HCT116 (cell line): ENCODE results near the gene LRCH1. TPM values are rescaled to one million over a fixed set of nuclear protein-coding genes. Genes with fewer than 3 reads are reported as not detected.

Experiments used
- ATAC-seq: fragments of 200-7000 bp; cut with Tn5 transposase; 2 replicates; pipeline ENCODE4 v1.9.1; 2020; ENCODE audit warnings: mild to moderate bottlenecking, moderate library complexity
- BruUV-seq: library from RNA; stranded (reverse); fragments of 400-500 nt; replicated peaks from 2 replicates; lab custom pipeline; 2021; lab: Mats Ljungman, UMichigan
- CTCF ChIA-PET: fragments of 300-600 bp; sonication (Branson Sonifier 250); formaldehyde crosslinking; loops from one replicate; lab custom pipeline; 2021; ENCODE audit warnings: antibody characterized with exemption; lab: Charles Lee
- POLR2A ChIA-PET: fragments of 300-600, 350-600 bp; sonication (Branson Sonifier 250); formaldehyde crosslinking; loops from one replicate; lab custom pipeline; 2021; ENCODE audit warnings: antibody characterized with exemption; lab: Charles Lee
- RAD21 ChIA-PET, 2 experiments: fragments of 300-600 bp; sonication (Branson Sonifier 250); formaldehyde crosslinking; loops; one replicate each; lab custom pipeline; 2023; ENCODE audit warnings: low total read pairs in 2 of 2; ENCODE audit not compliant: uncharacterized antibody in 2 of 2, unreplicated experiment in 2 of 2, low non-redundant PET in 1 of 2; lab: Charles Lee
- DNase-seq: peaks from one replicate; pipeline ENCODE4 v3.0.0-alpha.2; 2010; ENCODE audit warnings: low read depth, low spot score
- H2AFZ ChIP-seq: fragments of 200-600 bp; shearing (Covaris generic), sonication (generic); 2 replicates; pipeline ENCODE4 v1.6.1; 2017; ENCODE audit warnings: low read depth, mixed run types, mixed read lengths, antibody characterized with exemption, low read length; ENCODE audit not compliant: poor library complexity, severe bottlenecking
- H3K27ac ChIP-seq: 2 replicates; pipeline ENCODE4 v1.5.1; 2012; ENCODE audit warnings: low read depth, low read length
- H3K27me3 ChIP-seq: fragments of 200-600 bp; sonication (generic); 2 replicates; pipeline ENCODE4 v1.6.1; 2016; ENCODE audit warnings: mixed run types, low read length, mixed read lengths; ENCODE audit not compliant: insufficient read depth
- H3K36me3 ChIP-seq, 2 experiments: fragments of 200-500 bp in 1 of 2; fragments of 200-600 bp in 1 of 2; sonication (Bioruptor generic) in 1 of 2; sonication (generic) in 1 of 2; 2 replicates each; pipeline versions ENCODE4 v1.5.1 to v1.6.1; 2014 to 2016; ENCODE audit warnings: low read length in 2 of 2, inconsistent platforms in 1 of 2, mixed read lengths in 1 of 2, mixed run types in 1 of 2; ENCODE audit not compliant: insufficient read depth in 2 of 2, control insufficient read depth in 1 of 2
- H3K4me1 ChIP-seq, 2 experiments: fragments of 200-600 bp in 1 of 2; sonication (generic) in 1 of 2; 2 replicates each; pipeline versions ENCODE4 v1.5.1 to v1.6.1; 2012 to 2017; ENCODE audit warnings: low read length in 2 of 2, inconsistent platforms in 1 of 2, mild to moderate bottlenecking in 1 of 2, mixed read lengths in 1 of 2, mixed run types in 1 of 2, moderate library complexity in 1 of 2; ENCODE audit not compliant: insufficient read depth in 2 of 2, control insufficient read depth in 1 of 2
- H3K4me2 ChIP-seq: fragments of 200-600 bp; sonication (generic); 2 replicates; pipeline ENCODE4 v1.6.1; 2017; ENCODE audit warnings: mixed run types, low read length, mixed read lengths
- H3K4me3 ChIP-seq, 2 experiments: fragments of 200-600 bp in 1 of 2; sonication (generic) in 1 of 2; replicated peaks in 1 of 2; 2 replicates each; pipeline ENCODE4 v1.5.1; 2011 to 2016; ENCODE audit warnings: low read length in 2 of 2, control low read depth in 1 of 2, low read depth in 1 of 2, mild to moderate bottlenecking in 1 of 2, mixed read lengths in 1 of 2, mixed run types in 1 of 2
- H3K79me2 ChIP-seq: fragments of 200-600 bp; sonication (generic); 2 replicates; pipeline ENCODE4 v1.6.1; 2017; ENCODE audit warnings: mild to moderate bottlenecking, mixed run types, low read length, moderate library complexity, mixed read lengths; ENCODE audit not compliant: insufficient read depth
- H3K9ac ChIP-seq: fragments of 200-600 bp; sonication (generic); 2 replicates; pipeline ENCODE4 v1.6.1; 2016; ENCODE audit warnings: low read length, mixed read lengths
- H3K9me2 ChIP-seq: fragments of 200-600 bp; sonication (generic), shearing (Covaris generic); 2 replicates; pipeline ENCODE4 v1.6.1; 2017; ENCODE audit warnings: mixed run types, mild to moderate bottlenecking, moderate library complexity; ENCODE audit not compliant: insufficient read depth
- H3K9me3 ChIP-seq, 2 experiments: fragments of 200-500 bp in 1 of 2; fragments of 200-600 bp in 1 of 2; sonication (Bioruptor generic) in 1 of 2; sonication (generic) in 1 of 2; 2 replicates each; pipeline ENCODE4 v1.6.1; 2014 to 2017; ENCODE audit warnings: low read length in 2 of 2, mixed read lengths in 2 of 2, inconsistent platforms in 1 of 2, low read depth in 1 of 2, mild to moderate bottlenecking in 1 of 2, mixed run types in 1 of 2, moderate library complexity in 1 of 2; ENCODE audit not compliant: control insufficient read depth in 1 of 2, insufficient read depth in 1 of 2
- H4K20me1 ChIP-seq: fragments of 200-600 bp; sonication (generic), shearing (Covaris generic); 2 replicates; pipeline ENCODE4 v1.6.1; 2017; ENCODE audit warnings: mixed run types, mild to moderate bottlenecking, moderate library complexity; ENCODE audit not compliant: insufficient read depth
- CBX3 ChIP-seq: IDR thresholded peaks from 2 replicates; pipeline ENCODE4 v1.6.1; 2012; ENCODE audit warnings: low read depth
- CEBPB ChIP-seq: IDR thresholded peaks from 2 replicates; pipeline ENCODE4 v1.6.1; 2012; ENCODE audit warnings: low read depth
- ELF1 ChIP-seq: IDR thresholded peaks from 2 replicates; pipeline ENCODE4 v1.6.1; 2012; ENCODE audit warnings: low read depth, borderline replicate concordance
- SP1 ChIP-seq: IDR thresholded peaks from 2 replicates; pipeline ENCODE4 v1.6.1; 2012; ENCODE audit warnings: low read depth
- YY1 ChIP-seq: IDR thresholded peaks from 2 replicates; pipeline ENCODE4 v1.6.1; 2011; ENCODE audit warnings: low read length, low read depth, moderate library complexity, mild to moderate bottlenecking; ENCODE audit not compliant: insufficient replicate concordance; ENCODE audit errors: extremely low read depth
- ZFX ChIP-seq: fragments of 450-650 bp; IDR thresholded peaks from 2 replicates; pipeline ENCODE4 v1.6.1; 2017
- intact Hi-C: fragments of 100-400 bp; cut with micrococcal nuclease; formaldehyde crosslinking; loops from 2 replicates; pipeline ENCODE4 v1.10.0; 2022
- total RNA-seq: library from RNA; stranded (reverse); gene quantifications from one replicate; pipeline ENCODE4 v1.2.1, GENCODE V29; 2021; ENCODE audit not compliant: unreplicated experiment
- TF ChIP-seq, protein P1 (sequence below): IDR thresholded peaks from 2 replicates; pipeline ENCODE4 v1.6.1; 2011; ENCODE audit warnings: mild to moderate bottlenecking, low read length, moderate library complexity; ENCODE audit not compliant: insufficient replicate concordance; ENCODE audit errors: extremely low read depth
- TF ChIP-seq, protein P2 (sequence below), 3 experiments: fragments of 200-600 bp in 1 of 3; sonication (generic) in 1 of 3; IDR thresholded peaks in 2 of 3; conservative IDR thresholded peaks in 1 of 3; 2 replicates each; pipeline ENCODE4 v1.5.1; 2012 to 2017; ENCODE audit warnings: low read depth in 2 of 3, low read length in 2 of 3, antibody characterized with exemption in 1 of 3, borderline replicate concordance in 1 of 3, control low read depth in 1 of 3, mild to moderate bottlenecking in 1 of 3, mixed read lengths in 1 of 3, mixed run types in 1 of 3, moderate library complexity in 1 of 3; ENCODE audit not compliant: insufficient read depth in 1 of 3

Gene LRCH1
- total RNA-seq, 1 experiment from 2014 or later, result 15.6 TPM

DNA sequence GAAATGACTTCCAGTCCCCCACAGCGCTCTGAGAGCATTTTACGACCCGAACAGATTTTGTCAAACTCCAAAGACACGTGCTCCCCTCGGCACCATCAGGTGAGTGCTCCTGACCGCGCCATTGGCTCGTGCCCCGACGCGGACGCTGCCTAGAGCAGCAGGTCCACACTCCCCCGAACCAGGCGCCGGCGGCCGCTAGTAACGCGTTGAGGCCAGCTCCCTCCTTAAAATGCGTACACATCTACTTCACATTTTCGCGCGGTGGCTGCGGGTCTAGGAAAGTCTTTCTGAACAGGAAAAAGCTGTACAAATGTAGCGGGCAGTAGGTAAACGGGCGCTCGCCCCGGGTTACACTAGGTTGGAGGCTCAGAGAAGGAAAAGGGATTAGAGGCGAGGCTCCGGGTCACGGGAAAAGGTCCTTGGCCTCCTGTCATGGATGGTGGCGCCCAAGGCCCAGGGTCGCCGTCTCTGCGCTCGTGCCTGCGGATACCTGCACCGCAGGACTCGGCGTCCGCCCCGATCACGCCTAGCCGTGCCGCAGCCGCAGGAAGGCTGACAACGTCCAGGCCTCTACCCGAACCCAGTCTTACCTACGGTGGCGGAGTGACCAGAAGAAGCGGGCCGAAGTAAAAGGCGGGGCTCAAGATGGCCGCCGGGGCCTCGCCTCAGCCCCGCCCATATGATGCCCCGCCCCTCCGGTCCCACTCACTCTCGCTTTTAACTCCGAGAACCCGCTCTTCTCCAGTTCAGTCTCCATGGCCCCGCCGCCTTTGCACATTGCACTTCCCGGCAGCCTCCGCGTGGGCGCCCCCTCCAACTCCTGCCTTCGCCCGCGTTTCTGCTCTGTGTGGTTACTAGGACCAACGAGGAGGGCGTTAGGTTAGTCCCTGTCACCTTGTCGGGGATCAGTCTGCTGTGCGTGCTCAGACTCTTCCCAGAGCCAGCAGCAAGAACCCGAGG lies 243.8 kb downstream of the LRCH1 start, which contains the start of gene ESD (continued):
- TF ChIP-seq, protein P1, sequence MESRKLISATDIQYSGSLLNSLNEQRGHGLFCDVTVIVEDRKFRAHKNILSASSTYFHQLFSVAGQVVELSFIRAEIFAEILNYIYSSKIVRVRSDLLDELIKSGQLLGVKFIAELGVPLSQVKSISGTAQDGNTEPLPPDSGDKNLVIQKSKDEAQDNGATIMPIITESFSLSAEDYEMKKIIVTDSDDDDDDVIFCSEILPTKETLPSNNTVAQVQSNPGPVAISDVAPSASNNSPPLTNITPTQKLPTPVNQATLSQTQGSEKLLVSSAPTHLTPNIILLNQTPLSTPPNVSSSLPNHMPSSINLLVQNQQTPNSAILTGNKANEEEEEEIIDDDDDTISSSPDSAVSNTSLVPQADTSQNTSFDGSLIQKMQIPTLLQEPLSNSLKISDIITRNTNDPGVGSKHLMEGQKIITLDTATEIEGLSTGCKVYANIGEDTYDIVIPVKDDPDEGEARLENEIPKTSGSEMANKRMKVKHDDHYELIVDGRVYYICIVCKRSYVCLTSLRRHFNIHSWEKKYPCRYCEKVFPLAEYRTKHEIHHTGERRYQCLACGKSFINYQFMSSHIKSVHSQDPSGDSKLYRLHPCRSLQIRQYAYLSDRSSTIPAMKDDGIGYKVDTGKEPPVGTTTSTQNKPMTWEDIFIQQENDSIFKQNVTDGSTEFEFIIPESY, result peak; percentile 45

DNA sequence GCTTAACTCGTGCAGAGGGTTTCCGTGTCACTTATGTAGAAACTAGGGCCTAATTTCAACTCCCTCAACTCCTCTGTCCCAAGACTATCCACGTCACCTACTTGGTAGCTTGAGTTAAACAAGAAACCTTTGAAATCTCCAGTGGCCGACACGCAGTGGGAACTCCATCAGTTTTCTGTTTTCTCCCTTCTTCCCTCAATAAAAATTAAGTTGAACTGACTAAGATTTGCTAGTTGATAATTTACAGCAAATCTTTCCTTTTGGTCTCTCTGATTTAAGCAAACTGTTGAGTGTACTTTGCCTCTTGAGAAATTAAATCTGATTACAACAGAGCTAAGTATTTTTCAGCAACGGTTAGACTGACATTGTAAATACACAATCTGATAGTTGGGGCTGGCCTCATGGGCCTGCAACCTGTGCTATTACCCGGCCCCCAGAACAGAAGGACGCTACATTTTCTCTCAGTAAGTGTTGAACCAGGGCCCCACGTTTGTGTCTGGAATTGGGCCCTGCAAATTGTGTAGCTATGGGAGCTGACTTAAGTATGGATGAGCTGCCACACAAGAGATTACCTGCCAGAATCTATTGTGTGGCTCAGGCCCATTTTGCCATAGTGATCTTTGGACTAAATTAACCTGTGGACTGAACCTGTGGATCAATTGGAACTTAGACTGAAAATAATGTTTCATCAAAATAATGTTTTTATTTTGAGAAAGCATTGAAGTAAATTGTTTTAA lies 244.7 kb downstream of the LRCH1 start:
- Histone ChIP-seq H3K79me2 (peaks cover 42% of the 10 kb centered on the region), H3K36me3 (no peaks in the 10 kb centered on the region)
- TF ChIP-seq, protein P2, sequence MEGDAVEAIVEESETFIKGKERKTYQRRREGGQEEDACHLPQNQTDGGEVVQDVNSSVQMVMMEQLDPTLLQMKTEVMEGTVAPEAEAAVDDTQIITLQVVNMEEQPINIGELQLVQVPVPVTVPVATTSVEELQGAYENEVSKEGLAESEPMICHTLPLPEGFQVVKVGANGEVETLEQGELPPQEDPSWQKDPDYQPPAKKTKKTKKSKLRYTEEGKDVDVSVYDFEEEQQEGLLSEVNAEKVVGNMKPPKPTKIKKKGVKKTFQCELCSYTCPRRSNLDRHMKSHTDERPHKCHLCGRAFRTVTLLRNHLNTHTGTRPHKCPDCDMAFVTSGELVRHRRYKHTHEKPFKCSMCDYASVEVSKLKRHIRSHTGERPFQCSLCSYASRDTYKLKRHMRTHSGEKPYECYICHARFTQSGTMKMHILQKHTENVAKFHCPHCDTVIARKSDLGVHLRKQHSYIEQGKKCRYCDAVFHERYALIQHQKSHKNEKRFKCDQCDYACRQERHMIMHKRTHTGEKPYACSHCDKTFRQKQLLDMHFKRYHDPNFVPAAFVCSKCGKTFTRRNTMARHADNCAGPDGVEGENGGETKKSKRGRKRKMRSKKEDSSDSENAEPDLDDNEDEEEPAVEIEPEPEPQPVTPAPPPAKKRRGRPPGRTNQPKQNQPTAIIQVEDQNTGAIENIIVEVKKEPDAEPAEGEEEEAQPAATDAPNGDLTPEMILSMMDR (IDR thresholded peaks at IDR 0.05 in 2 of 3, conservative IDR thresholded peaks at IDR 0.05 in 1 of 3; ENCODE audit: borderline replicate concordance in 1 of 3, insufficient read depth in 1 of 3, low read depth in 2 of 3, low read length in 2 of 3), result no peak
- no peak for TF ChIP-seq ELF1
- no peak for TF ChIP-seq CBX3
- no peak for TF ChIP-seq YY1
- no peak for TF ChIP-seq ZFX
- no peak for TF ChIP-seq CEBPB
- no peak for TF ChIP-seq SP1
- TF ChIP-seq, all 23 proteins: peak for 0
- Histone ChIP-seq H3K4me3 (peak overlapping the region; percentile 63 to 78), H3K4me1 (peaks cover 14 to 21% of the 10 kb centered on the region in 2 experiments), H3K9me2 (no peaks in the 10 kb centered on the region), H3K9ac (peak overlapping the region; percentile 83), H3K4me2 (peak overlapping the region; percentile 89), H3K27me3 (no peaks in the 10 kb centered on the region), H3K27ac (peak overlapping the region; percentile 89), H2AFZ (peak overlapping the region; percentile 77), H4K20me1 (no peaks in the 10 kb centered on the region), H3K9me3 (no peaks in the 10 kb centered on the region)
- TSS peak; percentile 95 for BruUV-seq
- RAD21 ChIA-PET, result no interaction called here
- POLR2A ChIA-PET, result no interaction called here
- ATAC-seq (no peak), DNase-seq (no peak)
- intact Hi-C loops, result no loop called here
- CTCF ChIA-PET, result no interaction called here
